Thyroid gland (tissue), 4 donors: ENCODE measurements around the gene POU2AF1.

ENCODE experiments used
- CTCF ChIP-seq, 6 experiments: fragments of 200-600 bp in 3 of 6; fragments of 450-650 bp in 3 of 6; sonication (generic) in 3 of 6; IDR thresholded peaks; one replicate each; pipeline ENCODE4 v1.5.1; 2016 to 2019; ENCODE audit warnings: antibody characterized with exemption in 6 of 6, mild to moderate bottlenecking in 2 of 6, inconsistent platforms in 1 of 6, moderate library complexity in 1 of 6
- POLR2A ChIP-seq, 2 donors: fragments of 450-650 bp; IDR thresholded peaks; one replicate each; pipeline ENCODE4 v1.6.1; 2017; ENCODE audit warnings: antibody characterized with exemption in 2 of 2, mild to moderate bottlenecking in 2 of 2, moderate library complexity in 1 of 2

GRCh38 chr11:111312076-111312475 is 67.0 kb downstream of the POU2AF1 start:
- TF ChIP-seq CTCF (IDR thresholded peaks at IDR 0.05): no peak
- TF ChIP-seq POLR2A (IDR thresholded peaks at IDR 0.05): no peak
